IMR-90 (cell line): ENCODE results near the gene MRPL20. TPM values are rescaled to one million over a fixed set of nuclear protein-coding genes. Genes with fewer than 3 reads are reported as not detected.

ENCODE experiments used
- ATAC-seq: fragments of 200-7000 bp; cut with Tn5 transposase; 2 replicates; pipeline ENCODE4 v1.9.1; 2020; ENCODE audit warnings: low read depth, mild to moderate bottlenecking, moderate library complexity
- BruUV-seq: library from RNA; stranded (reverse); fragments of 400-500 nt; replicated peaks from 2 replicates; lab custom pipeline; 2021; lab: Mats Ljungman, UMichigan
- CTCF ChIA-PET: fragments of 300-600 bp; formaldehyde crosslinking; extraction: SDS; loops from one replicate; lab custom pipeline; 2021; ENCODE audit warnings: antibody characterized with exemption; lab: Yijun Ruan, JAX
- POLR2A ChIA-PET: fragments of 300-600 bp; sonication (Branson Sonifier 250); formaldehyde crosslinking; loops from one replicate; lab custom pipeline; 2022; ENCODE audit warnings: antibody characterized with exemption; ENCODE audit not compliant: unreplicated experiment; lab: Charles Lee
- DNase-seq: peaks from one replicate; pipeline ENCODE4 v3.0.0; 2013
- H2AFZ ChIP-seq: replicated peaks from 2 replicates; pipeline ENCODE3; 2013; ENCODE audit warnings: low read length, mild to moderate bottlenecking; ENCODE audit not compliant: poor library complexity
- H2AK5ac ChIP-seq: 2 replicates; pipeline ENCODE4 v1.6.1; 2013; ENCODE audit warnings: low read depth, low read length, inconsistent platforms
- H2AK9ac ChIP-seq: replicated peaks from 2 replicates; pipeline ENCODE3; 2013; ENCODE audit warnings: mild to moderate bottlenecking, low read depth, low read length, moderate library complexity; ENCODE audit not compliant: poor library complexity
- H2BK120ac ChIP-seq: 2 replicates; pipeline ENCODE4 v1.6.1; 2013; ENCODE audit warnings: low read depth, low read length, inconsistent platforms
- H2BK15ac ChIP-seq: 3 replicates; pipeline ENCODE4 v1.6.1; 2013; ENCODE audit warnings: low read depth, low read length, inconsistent platforms
- H2BK20ac ChIP-seq: 2 replicates; pipeline ENCODE4 v1.6.1; 2013; ENCODE audit warnings: low read depth, mild to moderate bottlenecking, inconsistent platforms, low read length, moderate library complexity
- H2BK5ac ChIP-seq: 2 replicates; pipeline ENCODE4 v1.6.1; 2013; ENCODE audit warnings: mild to moderate bottlenecking, low read depth, low read length, inconsistent platforms; ENCODE audit not compliant: poor library complexity, severe bottlenecking
- H3K14ac ChIP-seq: replicated peaks from 2 replicates; pipeline ENCODE4 v1.6.1; 2013; ENCODE audit warnings: low read depth, low read length, inconsistent platforms
- H3K18ac ChIP-seq: 2 replicates; pipeline ENCODE4 v1.6.1; 2013; ENCODE audit warnings: low read depth, low read length, control low read depth
- H3K23ac ChIP-seq: 2 replicates; pipeline ENCODE4 v1.6.1; 2013; ENCODE audit warnings: low read depth, low read length, inconsistent platforms
- H3K27ac ChIP-seq: 2 replicates; pipeline ENCODE4 v1.5.1; 2013; ENCODE audit warnings: mild to moderate bottlenecking, control low read depth, low read length; ENCODE audit not compliant: insufficient read depth
- H3K27me3 ChIP-seq: 2 replicates; pipeline ENCODE4 v1.6.1; 2013; ENCODE audit warnings: low read length; ENCODE audit not compliant: control insufficient read depth, insufficient read depth
- H3K36me3 ChIP-seq: 2 replicates; pipeline ENCODE4 v1.6.1; 2013; ENCODE audit warnings: low read length, mixed read lengths; ENCODE audit not compliant: control insufficient read depth, insufficient read depth
- H3K4ac ChIP-seq: 2 replicates; pipeline ENCODE4 v1.6.1; 2013; ENCODE audit warnings: low read depth, low read length, inconsistent platforms
- H3K4me1 ChIP-seq: 2 replicates; pipeline ENCODE4 v1.6.1; 2013; ENCODE audit warnings: low read length, mixed read lengths; ENCODE audit not compliant: control insufficient read depth, insufficient read depth
- H3K4me2 ChIP-seq: 2 replicates; pipeline ENCODE4 v1.6.1; 2013; ENCODE audit warnings: low read depth, mild to moderate bottlenecking, control low read depth, low read length, moderate library complexity
- H3K4me3 ChIP-seq: 2 replicates; pipeline ENCODE4 v1.5.1; 2013; ENCODE audit warnings: low read depth, mild to moderate bottlenecking, control low read depth, low read length, moderate library complexity; ENCODE audit not compliant: insufficient read depth
- H3K56ac ChIP-seq: 2 replicates; pipeline ENCODE4 v1.6.1; 2013; ENCODE audit warnings: low read length, inconsistent platforms; ENCODE audit not compliant: insufficient read depth; ENCODE audit errors: extremely low read depth
- H3K79me1 ChIP-seq, 2 experiments: 2 replicates each; pipeline ENCODE4 v1.6.1; 2013; ENCODE audit warnings: low read length in 2 of 2, inconsistent platforms in 1 of 2, low read depth in 1 of 2
- H3K9ac ChIP-seq: 2 replicates; pipeline ENCODE4 v1.6.1; 2013; ENCODE audit warnings: low read depth, low read length, control low read depth
- H3K9me1 ChIP-seq: 2 replicates; pipeline ENCODE4 v1.6.1; 2013; ENCODE audit warnings: low read length, inconsistent platforms; ENCODE audit not compliant: insufficient read depth
- H3K9me3 ChIP-seq: 2 replicates; pipeline ENCODE4 v1.6.1; 2013; ENCODE audit warnings: low read length; ENCODE audit not compliant: control insufficient read depth, insufficient read depth
- H4K20me1 ChIP-seq: 2 replicates; pipeline ENCODE4 v1.6.1; 2013; ENCODE audit warnings: low read length, inconsistent platforms; ENCODE audit not compliant: insufficient read depth
- H4K5ac ChIP-seq: 2 replicates; pipeline ENCODE4 v1.6.1; 2013; ENCODE audit warnings: mild to moderate bottlenecking, low read depth, low read length, control low read depth
- H4K8ac ChIP-seq, 2 experiments: 2 replicates each; pipeline ENCODE4 v1.6.1; 2013; ENCODE audit warnings: low read depth in 2 of 2, low read length in 2 of 2, control low read depth in 1 of 2, inconsistent platforms in 1 of 2
- H4K91ac ChIP-seq: 2 replicates; pipeline ENCODE4 v1.6.1; 2013; ENCODE audit warnings: low read depth, low read length, inconsistent platforms; ENCODE audit not compliant: insufficient read depth
- BHLHE40 ChIP-seq: fragments of 150-350 bp; IDR thresholded peaks from 2 replicates; pipeline ENCODE4 v1.6.1; 2016; ENCODE audit warnings: mild to moderate bottlenecking, low read depth, low read length
- CHD1 ChIP-seq: IDR thresholded peaks from 2 replicates; pipeline ENCODE4 v1.6.1; 2012; ENCODE audit warnings: low read depth, low read length, improper control_type of control experiment
- MAFK ChIP-seq: IDR thresholded peaks from 2 replicates; pipeline ENCODE4 v1.6.1; 2012; ENCODE audit warnings: low read depth, low read length, improper control_type of control experiment
- MAZ ChIP-seq: IDR thresholded peaks from 2 replicates; pipeline ENCODE4 v1.6.1; 2012; ENCODE audit warnings: low read depth, mild to moderate bottlenecking, low read length, improper control_type of control experiment, moderate library complexity, borderline replicate concordance
- RAD21 ChIP-seq: IDR thresholded peaks from 2 replicates; pipeline ENCODE4 v1.6.1; 2012; ENCODE audit warnings: low read length, improper control_type of control experiment
- SMC3 ChIP-seq: fragments of 150-350 bp; IDR thresholded peaks from 2 replicates; pipeline ENCODE4 v1.6.1; 2016; ENCODE audit warnings: low read depth, mild to moderate bottlenecking, antibody characterized with exemption, low read length, moderate library complexity
- WGBS, 2 experiments: methylation state at CpG; one replicate each; pipeline versions ENCODE4 v1.1.5 to v1.1.7; 2013; ENCODE audit warnings: missing lambda C conversion rate in 2 of 2; ENCODE audit not compliant: insufficient read length in 1 of 2; ENCODE audit errors: extremely low coverage in 2 of 2; 5-methylcytosine and 5-hydroxymethylcytosine counted together
- dilution Hi-C: fragments of 300-500 bp; cut with HindIII; formaldehyde crosslinking; loops from one replicate; pipeline ENCODE4 v1.14.3; 2018; ENCODE audit warnings: low sequenced_read_pairs; ENCODE audit not compliant: unreplicated experiment
- in situ Hi-C: fragments of 300-500 bp; cut with MboI; formaldehyde crosslinking; loops from 3 replicates; pipeline ENCODE4 v1.14.3; 2019; ENCODE audit warnings: low sequenced_read_pairs, inconsistent platforms, mixed read lengths
- intact Hi-C: fragments of 100-400 bp; cut with micrococcal nuclease; formaldehyde crosslinking; loops from 2 replicates; pipeline ENCODE4 v1.10.0; 2022
- polyA plus RNA-seq, 3 experiments: library from polyadenylated mRNA; depleted of rRNA; stranded (reverse); fragments of >200 nt; gene quantifications; 2 replicates each; pipeline ENCODE4 v1.2.3, GENCODE V29; 2012; ENCODE audit warnings: low replicate concordance in 1 of 3
- total RNA-seq: library from RNA; depleted of rRNA; stranded (reverse); fragments of >200 nt; gene quantifications from 2 replicates; pipeline ENCODE4 v1.2.3, GENCODE V29; 2012
- TF ChIP-seq, protein P1 (sequence below): conservative IDR thresholded peaks from 2 replicates; pipeline ENCODE4 v1.5.1; 2012; ENCODE audit warnings: mild to moderate bottlenecking, low read depth, low read length, improper control_type of control experiment

The MRPL20 gene
- total and polyA plus RNA-seq, 2 of the 4 experiments (the other 2 are of a cell fraction): 141 to 157 TPM

GRCh38 chr1:1361982-1362423, 45.1 kb downstream of the MRPL20 start:
- H3K79me1 ChIP-seq: peaks cover 4 to 22% of the 10 kb centered on the region in 2 experiments; a peak in 3 of 4 replicates
- peak overlapping the region; percentile 92; the same call in 1 of the 2 replicates for H2AK5ac ChIP-seq
- H3K18ac ChIP-seq: peak overlapping the region; percentile 92
- intact Hi-C loops: no loop called here
- H3K4me1 ChIP-seq: peaks cover 31% of the 10 kb centered on the region
- H2BK15ac ChIP-seq: peak overlapping the region; percentile 95; the same call in 2 of the 3 replicates
- H3K27me3 ChIP-seq: no peaks in the 10 kb centered on the region
- peak overlapping the region; percentile 80 for H3K9ac ChIP-seq
- dilution Hi-C loops: no loop called here
- peak overlapping the region; percentile 18 for H3K4me2 ChIP-seq
- peak overlapping the region; percentile 99 for H2BK120ac ChIP-seq
- H4K5ac ChIP-seq: peak overlapping the region; percentile 90
- in situ Hi-C loops: no loop called here
- peak overlapping the region; percentile 99 for H4K91ac ChIP-seq
- H3K14ac ChIP-seq: peak overlapping the region; percentile 98
- H3K9me3 ChIP-seq: no peaks in the 10 kb centered on the region
- H2AK9ac ChIP-seq: peak overlapping the region; percentile 94
- CTCF ChIA-PET: no interaction called here
- H4K20me1 ChIP-seq: 0 out of 2 replicates have a peak, but pooled peaks cover under 1% of the 10 kb centered on the region
- WGBS, 2 experiments: 40% methylated on average over 2 of the region's 13 CpGs; no CpG with 5 or more reads in 1 of the 2 experiments
- POLR2A ChIA-PET: no interaction called here
- peak overlapping the region; percentile 99 for H2BK20ac ChIP-seq
- no peak overlapping the region for H3K4me3 ChIP-seq
- ATAC-seq: peak; percentile 42
- peak overlapping the region; percentile 55; the same call in 1 of the 2 replicates for H3K23ac ChIP-seq
- peak overlapping the region; percentile 98 for H2BK5ac ChIP-seq
- H2AFZ ChIP-seq: peak overlapping the region; percentile 93
- TF ChIP-seq BHLHE40 (no peak), SMC3 (peak; percentile 41; the same call in 1 of the 2 replicates), RAD21 (peak; percentile 50; the same call in 1 of the 2 replicates), CHD1 (no peak), MAFK (no peak), MAZ (peak; percentile 31; the same call in 1 of the 2 replicates)
- TF ChIP-seq, protein P1, sequence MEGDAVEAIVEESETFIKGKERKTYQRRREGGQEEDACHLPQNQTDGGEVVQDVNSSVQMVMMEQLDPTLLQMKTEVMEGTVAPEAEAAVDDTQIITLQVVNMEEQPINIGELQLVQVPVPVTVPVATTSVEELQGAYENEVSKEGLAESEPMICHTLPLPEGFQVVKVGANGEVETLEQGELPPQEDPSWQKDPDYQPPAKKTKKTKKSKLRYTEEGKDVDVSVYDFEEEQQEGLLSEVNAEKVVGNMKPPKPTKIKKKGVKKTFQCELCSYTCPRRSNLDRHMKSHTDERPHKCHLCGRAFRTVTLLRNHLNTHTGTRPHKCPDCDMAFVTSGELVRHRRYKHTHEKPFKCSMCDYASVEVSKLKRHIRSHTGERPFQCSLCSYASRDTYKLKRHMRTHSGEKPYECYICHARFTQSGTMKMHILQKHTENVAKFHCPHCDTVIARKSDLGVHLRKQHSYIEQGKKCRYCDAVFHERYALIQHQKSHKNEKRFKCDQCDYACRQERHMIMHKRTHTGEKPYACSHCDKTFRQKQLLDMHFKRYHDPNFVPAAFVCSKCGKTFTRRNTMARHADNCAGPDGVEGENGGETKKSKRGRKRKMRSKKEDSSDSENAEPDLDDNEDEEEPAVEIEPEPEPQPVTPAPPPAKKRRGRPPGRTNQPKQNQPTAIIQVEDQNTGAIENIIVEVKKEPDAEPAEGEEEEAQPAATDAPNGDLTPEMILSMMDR: peak; percentile 47
- DNase-seq: peak; percentile 85
- no peaks in the 10 kb centered on the region for H3K36me3 ChIP-seq
- H3K4ac ChIP-seq: peak overlapping the region; percentile 100
- peak overlapping the region; percentile 88 for H3K27ac ChIP-seq
- H3K9me1 ChIP-seq: peaks cover 15% of the 10 kb centered on the region
- BruUV-seq: no TSS peak
- H4K8ac ChIP-seq: peak overlapping the region; percentile 30 to 99
- peak overlapping the region; percentile 85 for H3K56ac ChIP-seq
